Retinal pigment epithelial cell (primary cell): ENCODE results near the gene SPP1.

Experiments used
- DNase-seq: peaks from one replicate; pipeline ENCODE4 v3.0.0-alpha.2; 2010; ENCODE audit warnings: low read depth
- H3K4me3 ChIP-seq: 2 replicates; pipeline ENCODE4 v1.5.1; 2011; ENCODE audit warnings: mild to moderate bottlenecking, low read length, control low read depth, moderate library complexity
- TF ChIP-seq, protein P1 (sequence below): conservative IDR thresholded peaks from 2 replicates; pipeline ENCODE4 v1.5.1; 2011; ENCODE audit warnings: low read depth, low read length, control low read depth, inconsistent platforms

The SPP1 gene

DNA sequence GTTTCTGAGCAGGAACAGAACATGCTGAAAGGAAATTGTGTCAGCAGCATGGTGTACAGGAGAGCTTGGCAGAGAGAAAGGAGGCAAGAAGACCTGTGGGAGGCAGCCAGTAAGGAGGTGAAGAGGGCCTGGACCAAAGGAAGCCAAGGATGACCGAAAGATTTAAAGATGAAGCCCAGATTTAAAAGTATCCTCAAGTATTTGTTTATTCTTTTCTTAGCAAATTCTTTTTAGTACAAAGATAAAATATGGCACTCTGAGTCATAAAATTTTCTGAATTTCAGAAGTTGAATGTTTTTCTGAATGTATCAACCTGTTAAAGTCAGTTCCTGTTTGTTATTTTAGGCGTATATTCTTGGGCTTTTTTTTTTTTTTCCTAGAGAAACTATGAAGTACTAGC, 35.5 kb downstream of the SPP1 start:
- TF ChIP-seq, protein P1, sequence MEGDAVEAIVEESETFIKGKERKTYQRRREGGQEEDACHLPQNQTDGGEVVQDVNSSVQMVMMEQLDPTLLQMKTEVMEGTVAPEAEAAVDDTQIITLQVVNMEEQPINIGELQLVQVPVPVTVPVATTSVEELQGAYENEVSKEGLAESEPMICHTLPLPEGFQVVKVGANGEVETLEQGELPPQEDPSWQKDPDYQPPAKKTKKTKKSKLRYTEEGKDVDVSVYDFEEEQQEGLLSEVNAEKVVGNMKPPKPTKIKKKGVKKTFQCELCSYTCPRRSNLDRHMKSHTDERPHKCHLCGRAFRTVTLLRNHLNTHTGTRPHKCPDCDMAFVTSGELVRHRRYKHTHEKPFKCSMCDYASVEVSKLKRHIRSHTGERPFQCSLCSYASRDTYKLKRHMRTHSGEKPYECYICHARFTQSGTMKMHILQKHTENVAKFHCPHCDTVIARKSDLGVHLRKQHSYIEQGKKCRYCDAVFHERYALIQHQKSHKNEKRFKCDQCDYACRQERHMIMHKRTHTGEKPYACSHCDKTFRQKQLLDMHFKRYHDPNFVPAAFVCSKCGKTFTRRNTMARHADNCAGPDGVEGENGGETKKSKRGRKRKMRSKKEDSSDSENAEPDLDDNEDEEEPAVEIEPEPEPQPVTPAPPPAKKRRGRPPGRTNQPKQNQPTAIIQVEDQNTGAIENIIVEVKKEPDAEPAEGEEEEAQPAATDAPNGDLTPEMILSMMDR: no peak
- DNase-seq: no peak
- H3K4me3 ChIP-seq: no peak overlapping the region

DNA sequence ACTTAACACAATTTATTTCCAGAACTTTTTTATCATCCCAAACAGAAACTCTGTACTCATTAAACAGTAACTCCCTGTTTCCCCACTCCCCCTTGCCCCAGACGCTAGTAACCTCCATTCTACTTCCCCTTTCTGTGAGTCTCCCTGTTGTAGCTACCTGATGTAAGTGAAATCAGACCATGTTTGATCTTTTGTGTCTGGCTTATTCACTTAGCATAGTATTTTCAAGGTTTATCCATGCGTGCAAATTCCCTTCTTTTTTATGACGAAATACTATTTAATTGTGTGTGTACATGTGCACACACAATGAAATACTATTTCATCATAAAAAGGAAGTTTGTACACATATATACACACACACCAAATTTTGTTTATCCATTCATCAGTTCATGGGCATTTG, 37.1 kb downstream of the SPP1 start:
- TF ChIP-seq, protein P1: no peak
- no peak overlapping the region for H3K4me3 ChIP-seq
- no peak for DNase-seq

DNA sequence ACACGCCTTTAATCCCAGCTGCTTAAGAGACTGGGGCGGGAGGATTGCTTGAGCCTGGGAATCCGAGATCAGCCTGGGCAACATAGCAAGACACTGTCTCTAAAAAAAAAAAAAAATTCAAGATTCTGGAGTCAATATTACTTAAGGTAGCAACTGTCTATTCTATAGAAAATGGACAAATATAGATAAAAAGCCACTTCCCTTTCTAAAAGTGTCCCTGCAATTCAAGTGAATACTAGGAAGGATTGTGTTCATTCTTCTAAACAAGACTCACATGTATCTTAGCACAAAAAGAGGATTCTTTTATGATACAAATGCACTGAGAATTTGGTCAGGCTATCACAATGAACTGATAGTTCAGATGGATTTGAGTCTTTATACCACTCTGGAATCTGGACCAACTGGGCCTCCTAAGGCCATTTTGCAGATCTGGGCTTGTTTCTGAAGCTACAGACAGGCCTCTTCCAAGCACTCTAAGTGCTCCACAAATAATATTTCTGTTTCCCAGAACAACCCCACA, 38.9 kb downstream of the SPP1 start:
- no peak for DNase-seq
- TF ChIP-seq, protein P1: no peak
- no peak overlapping the region for H3K4me3 ChIP-seq

DNA sequence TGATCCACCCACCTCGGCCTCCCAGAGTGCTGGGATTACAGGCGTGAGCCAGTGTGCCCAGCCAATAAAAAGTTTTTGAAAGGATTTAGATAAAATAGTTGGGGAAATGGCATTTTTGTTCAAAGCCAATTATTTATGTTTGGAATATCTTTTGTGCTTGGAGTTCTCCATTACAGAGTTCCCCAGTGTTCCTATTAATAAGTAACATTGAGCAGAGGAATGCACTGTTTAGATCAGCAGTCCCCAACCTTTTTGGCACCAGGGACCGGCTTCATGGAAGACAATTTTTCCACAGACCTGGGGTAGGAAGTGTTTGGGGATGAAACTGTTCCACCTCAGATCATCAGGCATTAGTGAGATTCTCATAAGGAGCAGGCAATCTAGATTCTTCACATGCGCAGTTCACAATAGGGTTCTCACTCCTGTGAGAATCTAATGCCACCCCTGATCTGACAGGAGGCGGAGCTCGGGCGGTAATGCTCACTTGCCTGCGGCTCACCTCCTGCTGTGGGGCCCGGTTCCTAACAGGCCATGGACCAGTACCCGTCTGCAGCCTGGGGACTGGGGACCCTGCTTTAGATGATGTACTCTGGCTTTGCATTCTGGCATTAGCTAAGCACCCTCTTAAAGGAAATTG, 40.3 kb downstream of the SPP1 start:
- H3K4me3 ChIP-seq: no peak overlapping the region
- DNase-seq: no peak
- TF ChIP-seq, protein P1: no peak

DNA sequence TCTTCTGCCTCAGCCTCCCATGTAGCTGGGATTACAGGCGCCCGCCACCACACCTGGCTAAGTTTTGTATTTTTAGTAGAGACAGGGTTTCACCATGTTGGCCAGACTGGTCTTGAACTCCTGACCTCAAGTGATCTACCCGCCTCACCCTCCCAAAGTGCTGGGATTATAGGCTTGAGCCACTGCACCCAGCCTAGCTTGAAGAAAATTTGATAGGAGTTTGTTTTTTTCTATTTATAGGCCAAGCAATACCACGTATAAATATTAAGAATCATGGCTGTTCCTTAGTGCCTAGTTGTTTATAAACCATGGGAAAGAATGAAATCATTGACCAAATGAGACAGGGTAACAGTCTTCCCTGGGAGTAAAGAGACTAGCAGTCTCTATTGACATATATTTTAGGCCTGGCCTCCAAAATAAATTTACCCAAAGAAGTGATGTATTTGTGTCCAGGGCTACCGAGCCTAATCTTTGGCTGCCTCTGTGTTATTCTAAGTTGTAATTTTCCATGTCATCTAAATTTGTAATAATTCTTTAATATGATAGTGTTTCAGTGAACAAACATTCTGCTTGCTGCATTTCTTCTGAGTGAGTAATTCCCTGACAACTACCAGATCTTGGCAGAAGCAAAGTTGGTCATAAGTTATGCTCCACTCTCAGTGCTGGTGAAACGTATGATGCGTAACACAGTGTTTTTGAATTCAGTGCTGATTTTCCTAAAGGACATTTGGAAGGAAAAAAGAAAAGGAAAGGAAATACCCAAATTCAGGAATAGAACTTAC, 42.2 kb downstream of the SPP1 start:
- DNase-seq: peak; percentile 95
- TF ChIP-seq, protein P1: no peak
- no peak overlapping the region for H3K4me3 ChIP-seq

DNA sequence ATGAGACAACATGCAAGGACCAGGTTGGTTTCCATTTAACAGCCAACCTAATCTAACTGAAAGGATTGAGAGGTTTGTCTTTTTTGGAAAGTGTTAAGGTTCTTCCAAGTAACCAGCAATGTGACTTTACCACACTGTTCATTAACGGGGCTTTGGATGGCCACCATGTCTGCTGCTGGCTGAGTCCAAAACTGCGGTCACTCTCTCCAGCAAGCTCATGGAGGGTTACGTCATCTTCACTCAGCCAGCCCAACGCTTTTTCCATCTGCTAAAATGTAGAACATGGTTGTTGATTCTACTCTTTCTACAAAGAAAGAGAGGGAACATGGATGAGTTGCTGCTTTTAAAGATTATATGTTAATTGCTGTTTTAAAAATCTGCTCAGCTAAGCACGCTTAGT, 43.0 kb downstream of the SPP1 start:
- H3K4me3 ChIP-seq: no peak overlapping the region
- DNase-seq: no peak
- TF ChIP-seq, protein P1: no peak

DNA sequence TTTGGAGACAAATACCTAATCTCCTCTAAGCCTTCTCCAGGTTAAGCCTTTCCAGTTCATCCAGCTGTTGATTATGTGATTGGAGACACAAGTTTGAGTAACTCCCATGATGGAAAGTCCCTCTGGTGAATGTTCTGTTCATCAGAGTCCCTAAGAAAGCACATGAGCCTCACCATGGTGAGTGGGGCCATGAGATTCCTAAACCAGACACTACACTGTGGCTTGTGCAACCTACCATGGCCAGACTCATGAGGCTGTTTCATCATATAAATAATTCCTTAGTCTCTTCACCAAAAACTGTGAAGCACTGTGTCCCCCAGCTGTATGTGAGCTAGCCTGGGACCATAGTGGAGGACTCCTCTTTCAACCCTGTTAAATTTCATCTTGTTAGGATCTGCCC, 46.3 kb downstream of the SPP1 start:
- no peak for DNase-seq
- TF ChIP-seq, protein P1: no peak
- H3K4me3 ChIP-seq: no peak overlapping the region
